ENCODE data around the gene MAGEB3. TPM values are rescaled to one million over a fixed set of nuclear protein-coding genes. Genes with fewer than 3 reads are reported as not detected.

Gene MAGEB3
- total RNA-seq, 2 donors from 2014 or later = not detected

DNA sequence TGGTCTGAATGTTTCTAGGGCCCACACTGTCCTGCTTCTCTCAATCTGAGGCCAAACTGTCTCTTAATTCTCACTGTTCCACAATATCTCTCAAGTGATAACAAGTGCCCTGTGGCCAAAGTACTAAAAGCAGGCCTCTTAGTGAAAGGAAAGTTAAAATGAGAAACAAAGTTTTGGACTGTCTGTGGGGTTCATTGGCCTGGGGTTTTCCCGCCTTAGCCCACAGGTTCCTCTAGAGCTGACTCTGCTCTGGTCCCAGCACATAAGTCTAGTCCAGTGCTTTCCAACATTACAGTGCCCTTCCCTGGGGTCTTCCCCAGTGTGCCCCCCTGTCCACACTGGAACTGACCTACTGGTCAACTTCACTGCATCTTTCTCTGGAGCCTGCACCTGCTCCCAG lies 22.8 kb downstream of the MAGEB3 start:
- H3K4me3 ChIP-seq = no peak overlapping the region
- no peaks in the 10 kb centered on the region for H3K9me3 ChIP-seq
- no peak overlapping the region for H3K27ac ChIP-seq
- TF ChIP-seq, protein P1, sequence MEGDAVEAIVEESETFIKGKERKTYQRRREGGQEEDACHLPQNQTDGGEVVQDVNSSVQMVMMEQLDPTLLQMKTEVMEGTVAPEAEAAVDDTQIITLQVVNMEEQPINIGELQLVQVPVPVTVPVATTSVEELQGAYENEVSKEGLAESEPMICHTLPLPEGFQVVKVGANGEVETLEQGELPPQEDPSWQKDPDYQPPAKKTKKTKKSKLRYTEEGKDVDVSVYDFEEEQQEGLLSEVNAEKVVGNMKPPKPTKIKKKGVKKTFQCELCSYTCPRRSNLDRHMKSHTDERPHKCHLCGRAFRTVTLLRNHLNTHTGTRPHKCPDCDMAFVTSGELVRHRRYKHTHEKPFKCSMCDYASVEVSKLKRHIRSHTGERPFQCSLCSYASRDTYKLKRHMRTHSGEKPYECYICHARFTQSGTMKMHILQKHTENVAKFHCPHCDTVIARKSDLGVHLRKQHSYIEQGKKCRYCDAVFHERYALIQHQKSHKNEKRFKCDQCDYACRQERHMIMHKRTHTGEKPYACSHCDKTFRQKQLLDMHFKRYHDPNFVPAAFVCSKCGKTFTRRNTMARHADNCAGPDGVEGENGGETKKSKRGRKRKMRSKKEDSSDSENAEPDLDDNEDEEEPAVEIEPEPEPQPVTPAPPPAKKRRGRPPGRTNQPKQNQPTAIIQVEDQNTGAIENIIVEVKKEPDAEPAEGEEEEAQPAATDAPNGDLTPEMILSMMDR (IDR thresholded peaks at IDR 0.05) = no peak
- DNase-seq = no peak
- H3K27me3 ChIP-seq = no peaks in the 10 kb centered on the region
- H3K4me1 ChIP-seq = no peaks in the 10 kb centered on the region
- intact Hi-C loops (cut with DNase I) = no loop called here
- no peaks in the 10 kb centered on the region for H3K36me3 ChIP-seq
- H3K9ac ChIP-seq (ENCODE audit: low read depth in 2 of 2, low read length in 2 of 2) = no peak overlapping the region

- no peaks in the 10 kb centered on the region for H3K4me1 ChIP-seq
- no peaks in the 10 kb centered on the region for H3K36me3 ChIP-seq
- no peak overlapping the region for H3K4me3 ChIP-seq
- TF ChIP-seq, protein P1 (IDR thresholded peaks at IDR 0.05) = no peak
- intact Hi-C loops (cut with DNase I) = no loop called here
- H3K9me3 ChIP-seq = no peaks in the 10 kb centered on the region
- no peaks in the 10 kb centered on the region for H3K27me3 ChIP-seq
- H3K27ac ChIP-seq = no peak overlapping the region
- no peak overlapping the region for H3K9ac ChIP-seq (ENCODE audit: low read depth in 2 of 2, low read length in 2 of 2)
- no peak for DNase-seq
Measured at GRCh38 chrX:30259927-30260326, 29.5 kb downstream of the MAGEB3 start.

DNA sequence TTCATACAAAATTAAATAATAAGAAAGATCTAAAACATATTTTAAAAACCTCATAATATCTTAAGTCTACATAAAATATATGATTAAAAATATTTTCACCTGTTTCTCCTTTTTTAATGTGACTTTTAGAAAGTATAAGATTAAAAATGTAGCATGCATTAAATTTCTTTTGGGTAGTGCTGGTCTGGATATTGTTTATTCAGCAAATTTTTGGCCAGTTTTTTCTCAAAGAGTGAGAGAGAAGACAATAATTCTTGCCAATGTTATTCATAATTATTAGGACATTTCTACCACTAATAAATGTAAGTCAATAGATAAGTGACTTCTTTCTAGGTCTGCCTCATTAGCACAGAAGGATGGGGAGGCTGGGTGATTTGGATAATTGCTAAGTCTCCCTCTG lies 30.6 kb downstream of the MAGEB3 start:
- Histone ChIP-seq H3K9ac (ENCODE audit: low read depth in 2 of 2, low read length in 2 of 2) (no peak overlapping the region), H3K4me1 (no peaks in the 10 kb centered on the region), H3K27me3 (no peaks in the 10 kb centered on the region), H3K9me3 (no peaks in the 10 kb centered on the region), H3K27ac (no peak overlapping the region), H3K4me3 (no peak overlapping the region), H3K36me3 (no peaks in the 10 kb centered on the region)
- DNase-seq = no peak
- intact Hi-C loops (cut with DNase I) = no loop called here
- TF ChIP-seq, protein P1 (IDR thresholded peaks at IDR 0.05) = no peak

GRCh38 chrX:30262763-30263162 lies 32.3 kb downstream of the MAGEB3 start:
- no peak overlapping the region for H3K4me3 ChIP-seq
- intact Hi-C loops (cut with DNase I) = no loop called here
- H3K9ac ChIP-seq (ENCODE audit: low read depth in 2 of 2, low read length in 2 of 2) = no peak overlapping the region
- H3K27me3 ChIP-seq = no peaks in the 10 kb centered on the region
- H3K36me3 ChIP-seq = no peaks in the 10 kb centered on the region
- H3K27ac ChIP-seq = no peak overlapping the region
- no peaks in the 10 kb centered on the region for H3K4me1 ChIP-seq
- no peaks in the 10 kb centered on the region for H3K9me3 ChIP-seq
- TF ChIP-seq, protein P1 (IDR thresholded peaks at IDR 0.05) = no peak
- DNase-seq = no peak

DNA sequence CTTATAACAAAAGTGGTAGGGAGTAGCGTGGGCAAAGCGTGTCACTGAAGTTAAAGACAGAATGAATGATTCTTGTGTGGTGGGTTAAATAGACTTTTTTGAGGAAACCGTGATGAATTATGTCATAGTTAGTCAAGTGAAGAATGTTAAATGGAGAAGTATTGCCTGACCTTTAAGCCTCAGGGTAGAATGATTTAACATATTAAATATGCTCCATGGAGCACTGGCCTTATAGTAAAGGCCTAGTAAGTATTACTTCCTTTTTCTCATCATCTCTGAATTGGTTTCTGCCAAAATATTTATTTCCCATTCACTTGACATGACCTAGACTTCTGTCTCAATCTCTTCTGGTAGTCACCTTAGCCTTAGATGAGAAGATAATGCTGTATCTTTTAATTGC lies 40.2 kb downstream of the MAGEB3 start:
- DNase-seq = no peak
- Histone ChIP-seq H3K4me3 (no peak overlapping the region), H3K4me1 (no peaks in the 10 kb centered on the region), H3K9me3 (no peaks in the 10 kb centered on the region), H3K9ac (ENCODE audit: low read depth in 2 of 2, low read length in 2 of 2) (no peak overlapping the region), H3K27ac (no peak overlapping the region), H3K36me3 (no peaks in the 10 kb centered on the region), H3K27me3 (peaks cover 4% of the 10 kb centered on the region)
- intact Hi-C loops (cut with DNase I) = loop anchor here (10.0 kb wide), 1 partner anchor 234 kb away; no protein-coding TSS in a partner anchor
- TF ChIP-seq, protein P1 (IDR thresholded peaks at IDR 0.05) = no peak

All from colonic mucosa (tissue), 4 donors.